HEK293 (cell line): ENCODE measurements around the gene EXD2.

Experiments used
- CTCF ChIA-PET: fragments of 350-600 bp; formaldehyde crosslinking; extraction: SDS; loops from one replicate; lab custom pipeline; 2021; ENCODE audit warnings: antibody characterized with exemption; lab: Yijun Ruan, JAX
- POLR2A ChIA-PET: fragments of 300-600 bp; formaldehyde crosslinking; extraction: SDS; loops from one replicate; lab custom pipeline; 2020; ENCODE audit warnings: antibody characterized with exemption, inconsistent platforms; lab: Yijun Ruan, JAX
- H3K27ac ChIP-seq: fragments of 200-500 bp; sonication (Bioruptor generic); 2 replicates; pipeline ENCODE4 v1.5.1; 2014; ENCODE audit warnings: low read depth, low read length, control low read depth, inconsistent platforms; ENCODE audit errors: extremely low read depth
- H3K36me3 ChIP-seq, 2 experiments: fragments of 200-500 bp in 1 of 2; sonication (Bioruptor generic) in 1 of 2; 1 replicate in 1 of 2; 2 replicates in 1 of 2; pipeline ENCODE4 v1.5.1; 2014 to 2017; ENCODE audit warnings: inconsistent platforms in 2 of 2, low read length in 2 of 2; ENCODE audit not compliant: control insufficient read depth in 2 of 2, insufficient read depth in 1 of 2
- H3K4me1 ChIP-seq: fragments of 200-500 bp; sonication (Bioruptor generic); 2 replicates; pipeline ENCODE4 v1.5.1; 2014; ENCODE audit warnings: mild to moderate bottlenecking, low read length, inconsistent platforms; ENCODE audit not compliant: control insufficient read depth, insufficient read depth
- H3K4me3 ChIP-seq: 2 replicates; pipeline ENCODE4 v1.5.1; 2011; ENCODE audit warnings: low read depth, mild to moderate bottlenecking, control low read depth, low read length, moderate library complexity
- H3K9me3 ChIP-seq: fragments of 200-500 bp; sonication (Bioruptor generic); 2 replicates; pipeline ENCODE4 v1.5.1; 2014; ENCODE audit warnings: low read depth, low read length, inconsistent platforms; ENCODE audit not compliant: control insufficient read depth, insufficient read depth
- BCL11A ChIP-seq: fragments of 450-650 bp; formaldehyde crosslinking; IDR thresholded peaks from 2 replicates; pipeline ENCODE4 v1.5.1; 2016; ENCODE audit warnings: low read depth, missing biosample characterization, missing genetic modification characterization
- HOXC10 ChIP-seq: sonication (generic); formaldehyde crosslinking; IDR thresholded peaks from 2 replicates; pipeline ENCODE4 v1.8.1; 2023; ENCODE audit warnings: mild to moderate bottlenecking, missing genetic modification reagents
- KLF17 ChIP-seq: fragments of 450-650 bp; formaldehyde crosslinking; IDR thresholded peaks from 2 replicates; pipeline ENCODE4 v1.5.1; 2016; ENCODE audit warnings: missing biosample characterization, missing genetic modification characterization
- KLF8 ChIP-seq: fragments of 450-650 bp; formaldehyde crosslinking; IDR thresholded peaks from 2 replicates; pipeline ENCODE4 v1.5.1; 2016; ENCODE audit warnings: missing biosample characterization, missing genetic modification characterization
- MZF1 ChIP-seq: fragments of 450-650 bp; formaldehyde crosslinking; IDR thresholded peaks from 2 replicates; pipeline ENCODE4 v1.5.1; 2017; ENCODE audit warnings: missing biosample characterization, missing genetic modification characterization, borderline replicate concordance
- RBAK ChIP-seq: fragments of 450-650 bp; formaldehyde crosslinking; IDR thresholded peaks from 2 replicates; pipeline ENCODE4 v1.5.1; 2016; ENCODE audit warnings: missing biosample characterization, missing genetic modification characterization
- ZNF10 ChIP-seq: fragments of 450-650 bp; formaldehyde crosslinking; IDR thresholded peaks from 2 replicates; pipeline ENCODE4 v1.5.1; 2017; ENCODE audit warnings: missing biosample characterization, missing genetic modification characterization
- ZNF112 ChIP-seq: fragments of 450-650 bp; formaldehyde crosslinking; IDR thresholded peaks from 2 replicates; pipeline ENCODE4 v1.5.0; 2017; ENCODE audit warnings: missing biosample characterization, missing genetic modification characterization
- ZNF138 ChIP-seq: fragments of 450-650 bp; formaldehyde crosslinking; IDR thresholded peaks from 2 replicates; pipeline ENCODE4 v1.5.1; 2016; ENCODE audit warnings: missing biosample characterization, missing genetic modification characterization, borderline replicate concordance
- ZNF140 ChIP-seq: fragments of 450-650 bp; formaldehyde crosslinking; IDR thresholded peaks from 2 replicates; pipeline ENCODE4 v1.5.1; 2016; ENCODE audit warnings: missing biosample characterization, missing genetic modification characterization
- ZNF202 ChIP-seq: fragments of 450-650 bp; formaldehyde crosslinking; IDR thresholded peaks from 2 replicates; pipeline ENCODE4 v1.5.1; 2016; ENCODE audit warnings: missing biosample characterization, missing genetic modification characterization, borderline replicate concordance
- ZNF341 ChIP-seq: fragments of 450-650 bp; formaldehyde crosslinking; IDR thresholded peaks from 2 replicates; pipeline ENCODE4; 2016; ENCODE audit warnings: low read depth, missing biosample characterization, missing genetic modification characterization
- ZNF366 ChIP-seq: fragments of 450-650 bp; formaldehyde crosslinking; conservative IDR thresholded peaks from 2 replicates; pipeline ENCODE4 v1.5.1; 2016; ENCODE audit warnings: missing biosample characterization, missing genetic modification characterization
- ZNF37A ChIP-seq: fragments of 450-650 bp; IDR thresholded peaks from 2 replicates; pipeline ENCODE4 v1.5.1; 2018; ENCODE audit warnings: missing biosample characterization, missing genetic modification characterization
- ZNF404 ChIP-seq: fragments of 450-650 bp; formaldehyde crosslinking; IDR thresholded peaks from 2 replicates; pipeline ENCODE4 v1.5.1; 2017; ENCODE audit warnings: missing biosample characterization, missing genetic modification characterization
- ZNF416 ChIP-seq: fragments of 450-650 bp; formaldehyde crosslinking; IDR thresholded peaks from 2 replicates; pipeline ENCODE4 v1.5.1; 2016; ENCODE audit warnings: missing biosample characterization, missing genetic modification characterization
- ZNF510 ChIP-seq: fragments of 450-650 bp; formaldehyde crosslinking; IDR thresholded peaks from 2 replicates; pipeline ENCODE4 v1.5.1; 2018; ENCODE audit warnings: mild to moderate bottlenecking, missing genetic modification characterization, missing biosample characterization; ENCODE audit not compliant: insufficient replicate concordance
- ZNF560 ChIP-seq: fragments of 450-650 bp; formaldehyde crosslinking; IDR thresholded peaks from 2 replicates; pipeline ENCODE4 v1.5.1; 2017; ENCODE audit warnings: missing biosample characterization, missing genetic modification characterization, borderline replicate concordance
- ZNF561 ChIP-seq: fragments of 450-650 bp; IDR thresholded peaks from 2 replicates; pipeline ENCODE4 v1.5.1; 2018; ENCODE audit warnings: missing biosample characterization, missing genetic modification characterization, borderline replicate concordance
- ZNF571 ChIP-seq: fragments of 450-650 bp; formaldehyde crosslinking; IDR thresholded peaks from 2 replicates; pipeline ENCODE4 v1.5.0; 2017; ENCODE audit warnings: missing biosample characterization, missing genetic modification characterization
- ZNF707 ChIP-seq: fragments of 450-650 bp; formaldehyde crosslinking; IDR thresholded peaks from 2 replicates; pipeline ENCODE4 v1.5.1; 2016; ENCODE audit warnings: missing biosample characterization, missing genetic modification characterization
- ZNF76 ChIP-seq: fragments of 450-650 bp; formaldehyde crosslinking; IDR thresholded peaks from 2 replicates; pipeline ENCODE4; 2016; ENCODE audit warnings: low read depth, missing biosample characterization, missing genetic modification characterization, borderline replicate concordance
- ZNF792 ChIP-seq: fragments of 450-650 bp; formaldehyde crosslinking; IDR thresholded peaks from 2 replicates; pipeline ENCODE4 v1.5.1; 2016; ENCODE audit warnings: missing biosample characterization, missing genetic modification characterization
- TF ChIP-seq, protein P1 (sequence below): fragments of 450-650 bp; formaldehyde crosslinking; IDR thresholded peaks from 2 replicates; pipeline ENCODE4 v1.5.1; 2016; ENCODE audit warnings: missing biosample characterization, missing genetic modification characterization
- TF ChIP-seq, protein P2 (sequence below): fragments of 450-650 bp; IDR thresholded peaks from 2 replicates; pipeline ENCODE4 v1.5.1; 2018; ENCODE audit warnings: missing biosample characterization, missing genetic modification characterization
- TF ChIP-seq, protein P3 (sequence below): fragments of 450-650 bp; formaldehyde crosslinking; IDR thresholded peaks from 2 replicates; pipeline ENCODE4 v1.5.1; 2016; ENCODE audit warnings: missing biosample characterization, missing genetic modification characterization
- TF ChIP-seq, protein P4 (sequence below): fragments of 450-650 bp; formaldehyde crosslinking; optimal IDR thresholded peaks from 2 replicates; pipeline ENCODE3; 2016; ENCODE audit warnings: missing biosample characterization, mild to moderate bottlenecking, missing genetic modification characterization
- TF ChIP-seq, protein P5 (sequence below): IDR thresholded peaks from 2 replicates; pipeline ENCODE4 v1.6.1; 2011; ENCODE audit warnings: mild to moderate bottlenecking, low read depth, low read length, borderline replicate concordance

EXD2 gene

GRCh38 chr14:69191340-69192111 lies at the start of gene EXD2:
TSS of gene EXD2 (plus strand) at chr14:69191498. CDS start at chr14:69209471, 17,973 bp downstream.
- H3K36me3 ChIP-seq = peaks cover 0 to 6% of the 10 kb centered on the region in 2 experiments; a peak in 1 of 3 replicates
- H3K9me3 ChIP-seq = no peaks in the 10 kb centered on the region
- peaks cover 8% of the 10 kb centered on the region for H3K4me1 ChIP-seq
- ChIA-PET POLR2A (interaction anchor here (0.6 to 1.8 kb wide), 8 partner anchors 13 to 591 kb away, joined by 3 to 9 read pairs (median 4); partner anchors contain the start of genes ERH and SLC39A9), CTCF (interaction anchor here (0.9 to 1.0 kb wide), 2 partner anchors 41 to 52 kb away, joined by 3 read pairs; no protein-coding TSS in a partner anchor)
- H3K4me3 ChIP-seq = peak within 1 kb of the TSS; percentile 96
- H3K27ac ChIP-seq = peak within 1 kb of the TSS; percentile 82
- TF ChIP-seq ZNF560 (tag by site-specific recombination) = no peak
- no peak for TF ChIP-seq ZNF510
- no peak for TF ChIP-seq HOXC10 (CRISPR knock-in tag)
- TF ChIP-seq, protein P1, sequence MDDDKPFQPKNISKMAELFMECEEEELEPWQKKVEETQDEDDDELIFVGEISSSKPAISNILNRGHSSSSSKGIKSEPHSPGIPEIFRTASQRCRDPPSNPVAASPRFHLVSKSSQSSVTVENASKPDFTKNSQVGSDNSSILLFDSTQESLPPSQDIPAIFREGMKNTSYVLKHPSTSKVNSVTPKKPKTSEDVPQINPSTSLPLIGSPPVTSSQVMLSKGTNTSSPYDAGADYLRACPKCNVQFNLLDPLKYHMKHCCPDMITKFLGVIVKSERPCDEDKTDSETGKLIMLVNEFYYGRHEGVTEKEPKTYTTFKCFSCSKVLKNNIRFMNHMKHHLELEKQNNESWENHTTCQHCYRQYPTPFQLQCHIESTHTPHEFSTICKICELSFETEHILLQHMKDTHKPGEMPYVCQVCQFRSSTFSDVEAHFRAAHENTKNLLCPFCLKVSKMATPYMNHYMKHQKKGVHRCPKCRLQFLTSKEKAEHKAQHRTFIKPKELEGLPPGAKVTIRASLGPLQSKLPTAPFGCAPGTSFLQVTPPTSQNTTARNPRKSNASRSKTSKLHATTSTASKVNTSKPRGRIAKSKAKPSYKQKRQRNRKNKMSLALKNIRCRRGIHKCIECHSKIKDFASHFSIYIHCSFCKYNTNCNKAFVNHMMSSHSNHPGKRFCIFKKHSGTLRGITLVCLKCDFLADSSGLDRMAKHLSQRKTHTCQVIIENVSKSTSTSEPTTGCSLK = no peak
- no peak for TF ChIP-seq RBAK (tag by site-specific recombination)
- TF ChIP-seq ZNF561 (tag by site-specific recombination) = no peak; the same call in 1 of the 2 replicates
- no peak for TF ChIP-seq ZNF707 (tag by site-specific recombination)
- TF ChIP-seq KLF8 = peak; percentile 88
- TF ChIP-seq ZNF76 (tag by site-specific recombination) = peak; percentile 83
- TF ChIP-seq, protein P2, sequence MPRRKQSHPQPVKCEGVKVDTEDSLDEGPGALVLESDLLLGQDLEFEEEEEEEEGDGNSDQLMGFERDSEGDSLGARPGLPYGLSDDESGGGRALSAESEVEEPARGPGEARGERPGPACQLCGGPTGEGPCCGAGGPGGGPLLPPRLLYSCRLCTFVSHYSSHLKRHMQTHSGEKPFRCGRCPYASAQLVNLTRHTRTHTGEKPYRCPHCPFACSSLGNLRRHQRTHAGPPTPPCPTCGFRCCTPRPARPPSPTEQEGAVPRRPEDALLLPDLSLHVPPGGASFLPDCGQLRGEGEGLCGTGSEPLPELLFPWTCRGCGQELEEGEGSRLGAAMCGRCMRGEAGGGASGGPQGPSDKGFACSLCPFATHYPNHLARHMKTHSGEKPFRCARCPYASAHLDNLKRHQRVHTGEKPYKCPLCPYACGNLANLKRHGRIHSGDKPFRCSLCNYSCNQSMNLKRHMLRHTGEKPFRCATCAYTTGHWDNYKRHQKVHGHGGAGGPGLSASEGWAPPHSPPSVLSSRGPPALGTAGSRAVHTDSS = no peak
- TF ChIP-seq KLF17 (tag by site-specific recombination) = peak; percentile 72
- TF ChIP-seq, protein P3, sequence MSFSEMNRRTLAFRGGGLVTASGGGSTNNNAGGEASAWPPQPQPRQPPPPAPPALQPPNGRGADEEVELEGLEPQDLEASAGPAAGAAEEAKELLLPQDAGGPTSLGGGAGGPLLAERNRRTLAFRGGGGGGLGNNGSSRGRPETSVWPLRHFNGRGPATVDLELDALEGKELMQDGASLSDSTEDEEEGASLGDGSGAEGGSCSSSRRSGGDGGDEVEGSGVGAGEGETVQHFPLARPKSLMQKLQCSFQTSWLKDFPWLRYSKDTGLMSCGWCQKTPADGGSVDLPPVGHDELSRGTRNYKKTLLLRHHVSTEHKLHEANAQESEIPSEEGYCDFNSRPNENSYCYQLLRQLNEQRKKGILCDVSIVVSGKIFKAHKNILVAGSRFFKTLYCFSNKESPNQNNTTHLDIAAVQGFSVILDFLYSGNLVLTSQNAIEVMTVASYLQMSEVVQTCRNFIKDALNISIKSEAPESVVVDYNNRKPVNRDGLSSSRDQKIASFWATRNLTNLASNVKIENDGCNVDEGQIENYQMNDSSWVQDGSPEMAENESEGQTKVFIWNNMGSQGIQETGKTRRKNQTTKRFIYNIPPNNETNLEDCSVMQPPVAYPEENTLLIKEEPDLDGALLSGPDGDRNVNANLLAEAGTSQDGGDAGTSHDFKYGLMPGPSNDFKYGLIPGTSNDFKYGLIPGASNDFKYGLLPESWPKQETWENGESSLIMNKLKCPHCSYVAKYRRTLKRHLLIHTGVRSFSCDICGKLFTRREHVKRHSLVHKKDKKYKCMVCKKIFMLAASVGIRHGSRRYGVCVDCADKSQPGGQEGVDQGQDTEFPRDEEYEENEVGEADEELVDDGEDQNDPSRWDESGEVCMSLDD (tag by site-specific recombination) = peak; percentile 94
- TF ChIP-seq ZNF366 = no peak
- TF ChIP-seq ZNF404 (tag by site-specific recombination) = no peak
- TF ChIP-seq ZNF10 (tag by site-specific recombination) = no peak
- TF ChIP-seq ZNF112 = no peak
- TF ChIP-seq ZNF792 = 0 out of 2 replicates have a peak, but pooled peaks have one; percentile 15
- peak; percentile 21; the same call in 1 of the 2 replicates for TF ChIP-seq BCL11A (tag by site-specific recombination)
- TF ChIP-seq ZNF138 (tag by site-specific recombination) = no peak
- TF ChIP-seq ZNF416 (tag by site-specific recombination) = no peak
- no peak for TF ChIP-seq ZNF571 (tag by site-specific recombination)
- TF ChIP-seq MZF1 (tag by site-specific recombination) = no peak; the same call in 1 of the 2 replicates
- TF ChIP-seq, protein P4, sequence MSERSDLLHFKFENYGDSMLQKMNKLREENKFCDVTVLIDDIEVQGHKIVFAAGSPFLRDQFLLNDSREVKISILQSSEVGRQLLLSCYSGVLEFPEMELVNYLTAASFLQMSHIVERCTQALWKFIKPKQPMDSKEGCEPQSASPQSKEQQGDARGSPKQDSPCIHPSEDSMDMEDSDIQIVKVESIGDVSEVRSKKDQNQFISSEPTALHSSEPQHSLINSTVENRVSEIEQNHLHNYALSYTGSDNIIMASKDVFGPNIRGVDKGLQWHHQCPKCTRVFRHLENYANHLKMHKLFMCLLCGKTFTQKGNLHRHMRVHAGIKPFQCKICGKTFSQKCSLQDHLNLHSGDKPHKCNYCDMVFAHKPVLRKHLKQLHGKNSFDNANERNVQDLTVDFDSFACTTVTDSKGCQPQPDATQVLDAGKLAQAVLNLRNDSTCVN (tag by site-specific recombination) = peak; percentile 82
- TF ChIP-seq ZNF37A (tag by site-specific recombination) = no peak
- no peak for TF ChIP-seq ZNF140 (tag by site-specific recombination)
- TF ChIP-seq, protein P5, sequence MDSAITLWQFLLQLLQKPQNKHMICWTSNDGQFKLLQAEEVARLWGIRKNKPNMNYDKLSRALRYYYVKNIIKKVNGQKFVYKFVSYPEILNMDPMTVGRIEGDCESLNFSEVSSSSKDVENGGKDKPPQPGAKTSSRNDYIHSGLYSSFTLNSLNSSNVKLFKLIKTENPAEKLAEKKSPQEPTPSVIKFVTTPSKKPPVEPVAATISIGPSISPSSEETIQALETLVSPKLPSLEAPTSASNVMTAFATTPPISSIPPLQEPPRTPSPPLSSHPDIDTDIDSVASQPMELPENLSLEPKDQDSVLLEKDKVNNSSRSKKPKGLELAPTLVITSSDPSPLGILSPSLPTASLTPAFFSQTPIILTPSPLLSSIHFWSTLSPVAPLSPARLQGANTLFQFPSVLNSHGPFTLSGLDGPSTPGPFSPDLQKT = no peak
- no peak for TF ChIP-seq ZNF202 (tag by site-specific recombination)
- peak; percentile 65 for TF ChIP-seq ZNF341 (tag by site-specific recombination)
